Motor neuron (in vitro differentiated cells): ENCODE data around the gene TCTN3. TPM values are rescaled to one million over a fixed set of nuclear protein-coding genes. Genes with fewer than 3 reads are reported as not detected.

Experiments
- ATAC-seq, 8 experiments: fragments of 200-7000 bp; cut with Tn5 transposase; replicated peaks in 6 of 8; 2 replicates each; pipeline ENCODE4 v1.8.0; 2021; ENCODE audit warnings: mild to moderate bottlenecking in 8 of 8, moderate library complexity in 8 of 8
- H3K27ac ChIP-seq, 2 donors: fragments of 250-450 bp; sonication (Bioruptor Pico); 2 replicates each; pipeline ENCODE4 v1.9.0; 2021; ENCODE audit warnings: antibody characterized with exemption in 2 of 2, mild to moderate bottlenecking in 2 of 2, moderate library complexity in 1 of 2
- H3K4me1 ChIP-seq, 2 donors: fragments of 250-450 bp; sonication (Bioruptor Pico); replicated peaks in 1 of 2; 2 replicates each; pipeline ENCODE4 v1.6.1; 2021; ENCODE audit warnings: antibody characterized with exemption in 2 of 2, mild to moderate bottlenecking in 2 of 2, moderate library complexity in 1 of 2
- H3K4me3 ChIP-seq, 5 donors: fragments of 250-450 bp; sonication (Bioruptor Pico); 2 replicates each; pipeline ENCODE4 v1.9.0; 2021; ENCODE audit warnings: antibody characterized with exemption in 5 of 5, mild to moderate bottlenecking in 5 of 5, moderate library complexity in 4 of 5
- WGBS, 10 experiments: fragments of 450-650 bp; shearing (Covaris generic); methylation state at CpG; one replicate each; pipeline ENCODE4 v1.0.0; 2022; 5-methylcytosine and 5-hydroxymethylcytosine counted together
- in situ Hi-C, 9 experiments: fragments of 400-800 bp; cut with MboI; loops; one replicate each; pipeline ENCODE4 v1.15.0; 2021; ENCODE audit warnings: low sequenced_read_pairs in 9 of 9, low pct_unique_long_range_greater_than_20kb in 2 of 9; ENCODE audit not compliant: unreplicated experiment in 9 of 9
- total RNA-seq, 8 experiments: library from RNA; unstranded; fragments of 300-600 nt; gene quantifications; 2 replicates each; pipeline versions ENCODE4 v1.2.3 to v1.2.4, GENCODE V29; 2022

The TCTN3 gene
- total RNA-seq, 8 experiments from 2014 or later, result 21.9 to 62.4 (median 30.4) TPM

DNA sequence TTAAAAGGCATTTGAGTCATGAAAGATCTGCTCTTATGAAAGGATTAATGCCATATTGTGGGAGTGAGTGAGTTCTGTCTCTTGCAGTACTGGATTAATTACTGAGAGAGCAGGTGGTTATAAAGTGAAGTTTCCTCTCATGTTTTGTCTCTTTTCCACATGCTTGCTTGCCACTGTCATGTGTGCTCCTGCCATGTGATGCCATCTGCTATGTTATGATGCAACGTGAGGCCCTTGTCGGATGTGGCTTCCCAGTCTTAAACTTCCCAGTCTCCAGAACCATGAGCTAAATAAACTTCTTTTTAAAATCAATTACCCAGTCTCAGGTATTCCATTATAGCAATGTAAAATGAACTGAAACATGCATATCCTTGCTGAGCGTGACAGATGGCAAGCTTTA is 22.7 kb upstream of the TCTN3 start:
- H3K27ac ChIP-seq, result no peak overlapping the region

DNA sequence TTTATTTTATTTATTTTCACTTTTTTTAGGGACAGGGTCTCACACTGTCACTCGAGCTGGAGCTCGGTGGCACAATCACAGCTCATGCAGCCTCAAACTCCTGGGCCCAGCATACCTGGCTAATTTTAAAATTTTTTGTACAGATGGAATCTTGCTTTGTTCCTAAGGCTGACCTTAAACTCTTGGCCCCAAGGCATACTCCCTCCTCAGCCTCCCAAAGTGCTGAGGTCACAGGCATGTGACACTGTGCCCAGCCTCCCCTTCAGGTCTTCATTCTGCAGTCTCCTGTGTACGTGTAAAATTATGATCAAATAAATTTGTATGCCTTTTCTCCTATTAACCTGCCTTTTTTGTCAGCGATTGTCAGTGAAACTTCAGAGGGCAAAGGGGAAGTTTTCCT is 17.8 kb upstream of the TCTN3 start:
- in situ Hi-C loops, result loop anchor here in 1 of 9 experiments (25.0 kb wide), 1 partner anchor 126 kb away; no protein-coding TSS in a partner anchor
- 55 to 100% (median 90%) methylated on average over 1 to 4 of the region's 4 CpGs; no CpG with 5 or more reads in 1 of the 10 experiments for WGBS, 10 experiments
- Histone ChIP-seq H3K4me3 (no peak overlapping the region), H3K27ac (no peak overlapping the region), H3K4me1 (no peaks in the 10 kb centered on the region)
- no peak for ATAC-seq

More for the DNA sequence above, 22.7 kb upstream of the TCTN3 start:
- no peaks in the 10 kb centered on the region for H3K4me1 ChIP-seq
- no peak for ATAC-seq
- H3K4me3 ChIP-seq, result no peak overlapping the region
- in situ Hi-C loops, result loop anchor here in 1 of 9 experiments (25.0 kb wide), 1 partner anchor 121 kb away; no protein-coding TSS in a partner anchor
- 26 to 100% (median 78%) methylated on average over 2 to 3 of the region's 3 CpGs; no CpG with 5 or more reads in 2 of the 10 experiments for WGBS, 10 experiments

GRCh38 chr10:95706990-95707389 is 13.3 kb upstream of the TCTN3 start:
- no peak for ATAC-seq
- 7 to 94% methylated on average over 2 to 3 of the region's 7 CpGs; no CpG with 5 or more reads in 8 of the 10 experiments for WGBS, 10 experiments
- in situ Hi-C loops, result loop anchor here in 1 of 9 experiments (25.0 kb wide), 1 partner anchor 130 kb away; no protein-coding TSS in a partner anchor

DNA sequence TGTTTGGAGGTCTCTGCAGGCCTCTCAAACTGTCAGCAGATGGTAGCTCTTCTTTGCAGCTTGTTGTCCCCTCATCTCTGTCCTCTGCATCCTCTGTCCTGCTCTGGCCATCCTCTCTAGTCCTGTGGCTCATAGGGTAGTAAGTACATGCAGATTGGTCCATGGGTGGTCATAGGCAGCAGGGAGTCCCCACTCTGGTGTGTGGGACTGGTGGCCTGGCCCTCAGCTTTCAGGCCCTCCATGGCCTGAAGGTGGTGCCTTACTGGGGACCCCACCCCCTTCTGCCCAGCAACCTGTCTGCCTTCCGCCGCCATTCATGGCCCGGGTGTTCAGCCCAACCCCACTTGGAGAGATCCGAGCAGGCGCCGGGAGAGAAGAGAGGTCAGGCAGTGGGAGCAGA is 12.8 kb upstream of the TCTN3 start:
- Histone ChIP-seq H3K4me3 (no peak overlapping the region), H3K4me1 (no peaks in the 10 kb centered on the region), H3K27ac (no peak overlapping the region)
- in situ Hi-C loops, result loop anchor here in 1 of 9 experiments (25.0 kb wide), 1 partner anchor 131 kb away; no protein-coding TSS in a partner anchor
- WGBS, 10 experiments, result 16% methylated on average over 6 of the region's 6 CpGs; no CpG with 5 or more reads in 9 of the 10 experiments
- ATAC-seq, result no peak

More at GRCh38 chr10:95706990-95707389, 13.3 kb upstream of the TCTN3 start:
- no peaks in the 10 kb centered on the region for H3K4me1 ChIP-seq
- H3K27ac ChIP-seq, result no peak overlapping the region
- H3K4me3 ChIP-seq, result no peak overlapping the region

DNA sequence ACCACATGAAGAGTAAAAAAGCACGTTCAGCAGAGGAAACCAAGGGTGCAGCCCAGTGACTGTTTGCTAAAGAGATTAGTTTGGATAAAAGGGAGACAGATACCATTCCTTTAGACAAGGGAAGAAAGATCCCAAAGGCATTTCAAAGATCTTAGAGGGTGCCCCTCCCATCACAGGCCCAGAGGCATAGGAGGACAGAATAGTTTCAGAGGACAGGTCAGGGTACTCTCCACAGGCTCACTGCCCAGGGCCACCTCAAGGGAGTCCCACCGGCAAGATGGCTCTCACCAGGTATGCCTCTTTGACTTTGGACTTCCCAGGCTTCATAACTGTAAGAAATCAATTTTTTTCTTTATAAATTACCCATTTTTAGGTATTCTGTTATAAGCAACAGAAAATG is 4.7 kb upstream of the TCTN3 start:
- WGBS, 10 experiments, result 0 to 50% (median 37%) methylated on average over 1 to 2 of the region's 2 CpGs; no CpG with 5 or more reads in 2 of the 10 experiments
- Histone ChIP-seq H3K4me3 (no peak overlapping the region), H3K27ac (no peak overlapping the region), H3K4me1 (no peaks in the 10 kb centered on the region)
- in situ Hi-C loops, result loop anchor here in 1 of 9 experiments (10.0 to 25.0 kb wide), 2 partner anchors 146 to 264 kb away; no protein-coding TSS in a partner anchor
- no peak for ATAC-seq

DNA sequence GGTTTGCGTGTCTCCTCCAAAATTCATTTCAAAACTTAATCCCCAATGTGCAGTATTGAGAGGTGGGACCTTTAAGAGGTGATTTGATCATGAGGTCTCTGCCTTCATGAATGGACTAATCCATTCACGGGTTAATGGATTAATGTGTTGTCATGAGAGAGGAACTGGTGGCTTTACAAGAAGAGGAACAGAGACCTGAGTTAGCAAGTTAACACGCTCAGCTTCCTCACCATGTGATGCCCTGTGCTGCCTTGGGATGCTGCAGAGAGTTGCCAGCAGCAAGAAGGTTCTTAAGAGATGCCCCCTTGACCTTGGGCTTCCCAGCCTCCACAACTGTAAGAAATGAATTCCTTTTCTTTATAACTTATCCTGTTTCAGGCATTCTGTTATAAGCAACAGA is 3.7 kb upstream of the TCTN3 start:
- WGBS, 10 experiments, result 20 to 100% (median 90%) methylated on average over 1 to 2 of the region's 3 CpGs; no CpG with 5 or more reads in 4 of the 10 experiments
- Histone ChIP-seq H3K4me1 (peaks cover 5% of the 10 kb centered on the region in 2 donors), H3K4me3 (no peak overlapping the region), H3K27ac (no peak overlapping the region)
- in situ Hi-C loops, result loop anchor here in 1 of 9 experiments (10.0 to 25.0 kb wide), 2 partner anchors 147 to 265 kb away; no protein-coding TSS in a partner anchor
- no peak for ATAC-seq

GRCh38 chr10:95694665-95695064 is 938 bp upstream of the TCTN3 start:
- H3K27ac ChIP-seq, result no peak overlapping the region
- WGBS, 10 experiments, result 45 to 100% (median 95%) methylated on average over 4 to 15 of the region's 18 CpGs; no CpG with 5 or more reads in 1 of the 10 experiments
- in situ Hi-C loops, result loop anchor here in 1 of 9 experiments (10.0 to 25.0 kb wide), 2 partner anchors 150 to 268 kb away; no protein-coding TSS in a partner anchor
- peaks cover 8 to 13% of the 10 kb centered on the region in 2 donors for H3K4me1 ChIP-seq
- H3K4me3 ChIP-seq, result no peak overlapping the region
- no peak for ATAC-seq

DNA sequence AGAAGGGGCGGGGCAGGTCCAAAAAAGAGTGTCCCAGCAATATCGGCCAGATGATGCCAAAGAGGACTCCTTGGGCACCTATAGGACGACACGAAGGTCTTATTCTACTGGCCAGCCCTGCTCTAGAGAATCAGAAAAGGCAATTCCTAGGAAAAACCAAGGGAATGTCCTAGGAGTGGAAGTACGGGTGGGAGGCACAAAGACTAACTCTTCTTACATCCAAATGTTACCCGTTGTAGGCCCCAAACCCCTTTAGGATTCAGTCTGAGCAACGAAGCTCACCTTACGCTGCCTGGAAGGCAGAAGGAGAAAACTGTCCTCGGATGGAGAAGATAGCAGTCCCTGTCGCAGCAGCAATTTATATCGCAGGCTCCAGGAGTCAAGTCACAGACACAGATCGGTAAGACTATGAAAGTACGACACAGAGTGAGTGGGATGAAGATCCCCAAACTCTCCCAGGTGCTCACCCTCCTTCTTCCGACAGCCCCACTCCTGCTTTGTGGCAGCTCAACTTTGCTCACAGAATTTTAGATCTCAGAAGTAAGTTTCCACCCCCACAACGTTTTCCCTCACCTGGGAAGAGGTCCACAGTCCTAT is 558 bp downstream of the TCTN3 start:
- WGBS, 10 experiments, result 0 to 17% (median 3%) methylated on average over 1 to 12 of the region's 15 CpGs; no CpG with 5 or more reads in 2 of the 10 experiments
- in situ Hi-C loops, result loop anchor here in 1 of 9 experiments (10.0 to 25.0 kb wide), 2 partner anchors 152 to 269 kb away; no protein-coding TSS in a partner anchor
- peaks cover 8 to 13% of the 10 kb centered on the region in 2 donors for H3K4me1 ChIP-seq
- H3K27ac ChIP-seq, result peak overlapping the region; percentile 28 to 64
- H3K4me3 ChIP-seq, result peak overlapping the region; percentile 71 to 91 (median 73)
- ATAC-seq, result peak in 3 of 8 experiments; percentile 3 to 8 (median 6)

DNA sequence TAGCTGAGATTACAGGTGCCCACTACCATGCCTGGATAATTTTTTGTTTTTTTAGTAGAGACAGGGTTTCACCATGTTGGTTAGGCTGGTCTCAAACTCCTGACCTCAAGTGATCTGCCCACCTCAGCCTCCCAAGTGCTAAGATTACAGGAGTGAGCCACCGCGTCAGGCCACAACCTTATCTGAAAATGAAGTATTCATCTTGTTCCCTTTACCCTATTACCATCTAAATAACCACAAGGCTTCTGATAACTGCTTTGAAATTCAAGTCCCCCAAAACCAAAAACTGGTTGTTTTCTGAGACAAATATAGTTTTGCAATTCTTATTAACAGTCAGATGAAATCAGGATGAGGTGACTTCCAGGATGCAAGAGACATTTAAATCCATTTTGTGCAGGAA is 2.4 kb downstream of the TCTN3 start:
- no peak overlapping the region for H3K4me3 ChIP-seq
- 90 to 100% (median 100%) methylated on average over 1 to 2 of the region's 2 CpGs; no CpG with 5 or more reads in 6 of the 10 experiments for WGBS, 10 experiments
- H3K4me1 ChIP-seq, result peaks cover 8 to 13% of the 10 kb centered on the region in 2 donors
- ATAC-seq, result no peak
- in situ Hi-C loops, result loop anchor here in 1 of 9 experiments (10.0 to 25.0 kb wide), 2 partner anchors 154 to 271 kb away; no protein-coding TSS in a partner anchor
- H3K27ac ChIP-seq, result no peak overlapping the region

DNA sequence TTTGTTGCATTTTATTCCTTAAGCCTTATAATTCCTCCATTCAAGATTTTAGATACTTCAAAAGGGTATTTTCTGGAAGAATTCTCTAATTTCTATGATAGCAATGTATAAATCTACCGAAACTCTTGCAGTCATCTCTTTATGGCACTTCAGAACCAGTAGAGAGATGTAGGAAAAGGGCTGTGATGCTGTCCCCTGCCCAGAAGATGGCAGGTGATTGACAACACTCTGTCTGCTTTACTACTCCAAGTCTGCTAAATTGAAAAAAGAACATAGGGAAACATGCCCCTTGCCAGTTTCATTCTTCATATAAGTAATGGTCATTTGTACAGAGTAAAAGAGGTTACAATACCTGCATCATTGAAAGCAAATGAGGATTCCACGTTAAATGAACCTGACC is 5.1 kb downstream of the TCTN3 start:
- ATAC-seq, result no peak
- H3K27ac ChIP-seq, result no peak overlapping the region
- peaks cover 8 to 13% of the 10 kb centered on the region in 2 donors for H3K4me1 ChIP-seq
- 20 to 100% (median 77%) methylated on average over 1 to 2 of the region's 2 CpGs for WGBS, 10 experiments
- no peak overlapping the region for H3K4me3 ChIP-seq
- in situ Hi-C loops, result loop anchor here in 1 of 9 experiments (25.0 kb wide), 1 partner anchor 274 kb away; no protein-coding TSS in a partner anchor

GRCh38 chr10:95683966-95684365 is 9.8 kb downstream of the TCTN3 start:
- no peak for ATAC-seq
- Histone ChIP-seq H3K4me3 (no peak overlapping the region), H3K27ac (no peak overlapping the region), H3K4me1 (no peaks in the 10 kb centered on the region)
- in situ Hi-C loops, result loop anchor here in 1 of 9 experiments (25.0 kb wide), 1 partner anchor 278 kb away; no protein-coding TSS in a partner anchor

DNA sequence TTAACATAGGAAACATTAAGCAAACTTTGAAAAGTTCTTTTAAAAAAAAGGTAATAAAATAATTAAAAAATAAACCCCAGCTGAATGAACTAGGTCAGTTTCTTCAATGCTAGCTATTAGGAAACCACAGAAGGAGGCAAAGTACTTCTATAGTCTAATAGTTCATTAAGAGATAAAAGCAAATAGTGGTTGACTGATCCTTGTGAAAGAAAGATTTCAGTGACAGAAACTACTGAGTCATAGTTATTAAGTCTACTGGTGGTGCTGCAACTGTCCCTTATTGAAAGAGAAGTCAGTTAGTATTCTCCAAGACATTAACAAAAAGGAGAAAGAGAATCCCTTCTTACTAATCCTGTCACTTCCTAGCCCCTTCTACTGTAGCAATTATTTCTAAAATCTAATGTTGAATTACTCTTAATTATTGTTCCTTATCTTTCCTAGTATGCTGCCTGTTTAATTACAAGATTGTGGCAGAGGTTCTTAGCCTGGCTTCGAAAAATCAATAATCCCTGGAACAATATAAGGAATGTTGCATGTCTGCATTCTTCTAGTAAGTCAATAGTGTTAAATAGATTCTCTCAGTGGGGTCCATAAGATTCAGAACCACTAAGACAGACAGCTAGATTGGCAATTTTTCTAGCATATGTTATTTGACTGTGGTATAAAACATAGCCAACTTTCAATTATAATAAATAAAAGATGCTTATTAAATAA is 18.2 kb downstream of the TCTN3 start:
- ATAC-seq, result peak in 1 of 8 experiments; percentile 50
- H3K27ac ChIP-seq, result no peak overlapping the region
- in situ Hi-C loops, result loop anchor here in 1 of 9 experiments (25.0 kb wide), 1 partner anchor 287 kb away; no protein-coding TSS in a partner anchor

More for the DNA sequence above, 18.2 kb downstream of the TCTN3 start:
- no peaks in the 10 kb centered on the region for H3K4me1 ChIP-seq
- WGBS, 10 experiments, result 29 to 100% (median 80%) methylated on average over 1 of the region's 1 CpG; no CpG with 5 or more reads in 1 of the 10 experiments
- H3K4me3 ChIP-seq, result no peak overlapping the region
